ENCODE results near the gene CTXN1.
"Not testable (repeated sequence)": the region's sequence is repeated elsewhere in the genome, so short reads cannot be mapped to it uniquely, and the experiment has no call there.

The CTXN1 gene

GRCh38 chr19:7933828-7934725 lies 8.1 kb upstream of the CTXN1 start:
- H3K4me3 ChIP-seq (replicated peaks in 1 of 2; ENCODE audit: low read depth in 2 of 2, low read length in 2 of 2) = no peak overlapping the region
- no peak for DNase-seq (ENCODE audit: low read depth in 2 of 2)
- TF ChIP-seq CTCF (IDR thresholded peaks at IDR 0.05; ENCODE audit: low read depth, low read length) = no peak

- DNase-seq (ENCODE audit: low read depth in 2 of 2) = no peak
- peak; percentile 36 for TF ChIP-seq CTCF (IDR thresholded peaks at IDR 0.05; ENCODE audit: low read depth, low read length)
- H3K4me3 ChIP-seq (replicated peaks in 1 of 2; ENCODE audit: low read depth in 2 of 2, low read length in 2 of 2) = no peak overlapping the region
Observed at GRCh38 chr19:7933411-7933810, 7.5 kb upstream of the CTXN1 start.

- no peak for TF ChIP-seq CTCF (IDR thresholded peaks at IDR 0.05; ENCODE audit: low read depth, low read length)
- H3K4me3 ChIP-seq (replicated peaks in 1 of 2; ENCODE audit: low read depth in 2 of 2, low read length in 2 of 2) = no peak overlapping the region
- DNase-seq (ENCODE audit: low read depth in 2 of 2) = no peak
Observed at GRCh38 chr19:7932930-7933300, 7.0 kb upstream of the CTXN1 start.

- no peak for TF ChIP-seq CTCF (IDR thresholded peaks at IDR 0.05; ENCODE audit: low read depth, low read length)
- no peak for DNase-seq (ENCODE audit: low read depth in 2 of 2)
- H3K4me3 ChIP-seq (replicated peaks in 1 of 2; ENCODE audit: low read depth in 2 of 2, low read length in 2 of 2) = no peak overlapping the region
Observed at GRCh38 chr19:7932276-7932929, 6.5 kb upstream of the CTXN1 start.

- no peak overlapping the region for H3K4me3 ChIP-seq (replicated peaks in 1 of 2; ENCODE audit: low read depth in 2 of 2, low read length in 2 of 2)
- DNase-seq (ENCODE audit: low read depth in 2 of 2) = no peak
- TF ChIP-seq CTCF (IDR thresholded peaks at IDR 0.05; ENCODE audit: low read depth, low read length) = no peak
Observed at GRCh38 chr19:7931221-7932061, 5.5 kb upstream of the CTXN1 start.

GRCh38 chr19:7930765-7931164 lies 4.8 kb upstream of the CTXN1 start:
- no peak for TF ChIP-seq CTCF (IDR thresholded peaks at IDR 0.05; ENCODE audit: low read depth, low read length)
- no peak for DNase-seq (ENCODE audit: low read depth in 2 of 2)
- no peak overlapping the region for H3K4me3 ChIP-seq (replicated peaks in 1 of 2; ENCODE audit: low read depth in 2 of 2, low read length in 2 of 2)

- DNase-seq (ENCODE audit: low read depth in 2 of 2); H3K4me3 ChIP-seq (replicated peaks in 1 of 2; ENCODE audit: low read depth in 2 of 2, low read length in 2 of 2): not testable (repeated sequence)
Observed at GRCh38 chr19:7930030-7930429, 4.1 kb upstream of the CTXN1 start.

All from cardiac fibroblast (primary cell).